GM23248 (cell line): ENCODE measurements around the gene CDS2. TPM values are rescaled to one million over a fixed set of nuclear protein-coding genes. Genes with fewer than 3 reads are reported as not detected.
A peak's percentile ranks its signal among the peaks of the same experiment; 100 is the strongest.

Experiments
- DNase-seq: peaks from one replicate; pipeline ENCODE4 v3.0.0-alpha.2; 2015
- H2AFZ ChIP-seq: fragments of 200-600 bp; sonication (generic); 2 replicates; pipeline ENCODE4 v1.6.1; 2016; ENCODE audit warnings: antibody characterized with exemption
- H3F3A ChIP-seq: fragments of 200-600 bp; sonication (generic); 2 replicates; pipeline ENCODE4 v1.6.1; 2016; ENCODE audit warnings: mild to moderate bottlenecking, antibody characterized with exemption, mixed run types; ENCODE audit not compliant: insufficient read depth
- H3K27ac ChIP-seq: fragments of 200-600 bp; sonication (generic); 2 replicates; pipeline ENCODE4 v1.5.1; 2016; ENCODE audit warnings: mild to moderate bottlenecking
- H3K27me3 ChIP-seq: fragments of 200-600 bp; sonication (generic); replicated peaks from 2 replicates; pipeline ENCODE4 v1.6.1; 2016; ENCODE audit warnings: mild to moderate bottlenecking; ENCODE audit not compliant: insufficient read depth
- H3K36me3 ChIP-seq: fragments of 200-600 bp; sonication (generic); 2 replicates; pipeline ENCODE4 v1.6.1; 2016; ENCODE audit warnings: low read depth, mild to moderate bottlenecking
- H3K4me1 ChIP-seq: fragments of 200-600 bp; sonication (generic); 2 replicates; pipeline ENCODE4 v1.6.1; 2016; ENCODE audit warnings: mild to moderate bottlenecking; ENCODE audit not compliant: insufficient read depth
- H3K4me2 ChIP-seq: fragments of 200-600 bp; sonication (generic); one replicate; pipeline ENCODE4 v1.6.1; 2016; ENCODE audit warnings: mild to moderate bottlenecking; ENCODE audit not compliant: unreplicated experiment
- H3K4me3 ChIP-seq: fragments of 200-600 bp; sonication (generic); 2 replicates; pipeline ENCODE4 v1.5.1; 2016; ENCODE audit warnings: mild to moderate bottlenecking
- H3K79me2 ChIP-seq: fragments of 200-600 bp; sonication (generic); 2 replicates; pipeline ENCODE4 v1.6.1; 2016; ENCODE audit warnings: mild to moderate bottlenecking; ENCODE audit not compliant: insufficient read depth
- H3K9ac ChIP-seq: fragments of 200-600 bp; sonication (generic); 2 replicates; pipeline ENCODE4 v1.6.1; 2016; ENCODE audit warnings: mild to moderate bottlenecking
- H3K9me2 ChIP-seq: fragments of 200-600 bp; sonication (generic); 2 replicates; pipeline ENCODE4 v1.6.1; 2016; ENCODE audit warnings: mixed run types, mild to moderate bottlenecking, moderate library complexity; ENCODE audit not compliant: insufficient read depth
- H3K9me3 ChIP-seq: fragments of 200-600 bp; sonication (generic); one replicate; pipeline ENCODE4 v1.6.1; 2017; ENCODE audit warnings: low read depth
- H4K20me1 ChIP-seq: fragments of 200-600 bp; sonication (generic); 2 replicates; pipeline ENCODE4 v1.6.0; 2016; ENCODE audit not compliant: insufficient read depth
- EZH2 ChIP-seq: fragments of 200-600 bp; sonication (generic); IDR thresholded peaks from 2 replicates; pipeline ENCODE4 v1.6.1; 2018; ENCODE audit warnings: antibody characterized with exemption, mild to moderate bottlenecking; ENCODE audit not compliant: insufficient read depth, poor library complexity, severe bottlenecking
- EZH2phosphoT487 ChIP-seq: fragments of 200-600 bp; sonication (generic); IDR thresholded peaks from 2 replicates; pipeline ENCODE4 v1.6.1; 2018; ENCODE audit warnings: antibody characterized with exemption, moderate library complexity, mild to moderate bottlenecking, low read depth; ENCODE audit not compliant: insufficient read depth
- WGBS, 2 experiments: methylation state at CpG; one replicate each; pipeline ENCODE4 v1.1.6; 2015 to 2017; ENCODE audit warnings: low lambda C conversion rate in 2 of 2, low coverage in 1 of 2; ENCODE audit errors: missing lambda C conversion rate in 2 of 2; 5-methylcytosine and 5-hydroxymethylcytosine counted together
- in situ Hi-C: fragments of 300-500 bp; cut with MboI; formaldehyde crosslinking; loops from 2 replicates; pipeline ENCODE4 v1.15.0; 2020
- polyA plus RNA-seq: library from polyadenylated mRNA; unstranded; fragments of >200 nt; fragmentation: Nextera tagmentation; extraction: Ambion mirVana; gene quantifications from 2 replicates; pipeline ENCODE4 v1.2.1, GENCODE V29; 2016
- total RNA-seq: library from RNA; depleted of rRNA; stranded (reverse); fragments of >200 nt; shearing (Covaris generic); gene quantifications from 2 replicates; pipeline ENCODE4 v1.2.3, GENCODE V29; 2014

CDS2 gene
- total and polyA plus RNA-seq, 2 experiments from 2014 or later = 29.4 to 31.6 TPM

GRCh38 chr20:5215672-5216304 lies 89.0 kb downstream of the CDS2 start:
- Histone ChIP-seq H3K9ac (no peak overlapping the region), H3K9me3 (no peaks in the 10 kb centered on the region), H2AFZ (no peak overlapping the region), H3K4me2 (no peak overlapping the region), H4K20me1 (no peaks in the 10 kb centered on the region), H3K79me2 (no peaks in the 10 kb centered on the region), H3K9me2 (no peaks in the 10 kb centered on the region), H3K36me3 (no peaks in the 10 kb centered on the region), H3K27me3 (no peaks in the 10 kb centered on the region), H3F3A (peaks cover 7% of the 10 kb centered on the region; the same call in 1 of the 2 replicates), H3K27ac (no peak overlapping the region), H3K4me1 (peaks cover 13% of the 10 kb centered on the region), H3K4me3 (no peak overlapping the region)
- no peak for TF ChIP-seq EZH2phosphoT487
- no peak for TF ChIP-seq EZH2
- WGBS, 2 experiments = 45 to 47% methylated on average over 4 of the region's 4 CpGs
- DNase-seq = peak; percentile 15
- in situ Hi-C loops = no loop called here

- Histone ChIP-seq H3K27ac (no peak overlapping the region), H4K20me1 (no peaks in the 10 kb centered on the region), H3K9ac (no peak overlapping the region), H3K79me2 (no peaks in the 10 kb centered on the region), H2AFZ (no peak overlapping the region), H3K27me3 (no peaks in the 10 kb centered on the region), H3K4me1 (peaks cover 13% of the 10 kb centered on the region), H3K9me2 (no peaks in the 10 kb centered on the region), H3K4me3 (no peak overlapping the region), H3K36me3 (no peaks in the 10 kb centered on the region), H3F3A (peaks cover 7% of the 10 kb centered on the region; the same call in 1 of the 2 replicates), H3K4me2 (no peak overlapping the region), H3K9me3 (no peaks in the 10 kb centered on the region)
- no peak for DNase-seq
- in situ Hi-C loops = no loop called here
- WGBS, 2 experiments = 88 to 91% methylated on average over 3 of the region's 3 CpGs
- TF ChIP-seq EZH2 = no peak
- TF ChIP-seq EZH2phosphoT487 = no peak
Observed at GRCh38 chr20:5216663-5217062, 89.9 kb downstream of the CDS2 start.

GRCh38 chr20:5217616-5218015 lies 90.8 kb downstream of the CDS2 start:
- Histone ChIP-seq H3K36me3 (no peaks in the 10 kb centered on the region), H3K27ac (no peak overlapping the region), H3K9ac (no peak overlapping the region), H3K4me3 (no peak overlapping the region), H3K4me1 (peaks cover 13% of the 10 kb centered on the region), H3K79me2 (no peaks in the 10 kb centered on the region), H3F3A (peaks cover 7% of the 10 kb centered on the region; the same call in 1 of the 2 replicates), H3K9me2 (no peaks in the 10 kb centered on the region), H3K9me3 (no peaks in the 10 kb centered on the region), H3K27me3 (no peaks in the 10 kb centered on the region), H3K4me2 (no peak overlapping the region), H2AFZ (no peak overlapping the region), H4K20me1 (no peaks in the 10 kb centered on the region)
- in situ Hi-C loops = no loop called here
- whole genome bisulfite sequencing, 2 experiments = 99% methylated on average over 4 of the region's 4 CpGs
- TF ChIP-seq EZH2phosphoT487 = no peak
- no peak for TF ChIP-seq EZH2
- no peak for DNase-seq

- Histone ChIP-seq H4K20me1 (no peaks in the 10 kb centered on the region), H3K4me3 (no peak overlapping the region), H3K9ac (no peak overlapping the region), H3K4me2 (no peak overlapping the region), H3F3A (peaks cover 7% of the 10 kb centered on the region; the same call in 1 of the 2 replicates), H3K9me3 (no peaks in the 10 kb centered on the region), H3K36me3 (no peaks in the 10 kb centered on the region), H3K9me2 (no peaks in the 10 kb centered on the region), H2AFZ (no peak overlapping the region), H3K27ac (no peak overlapping the region), H3K27me3 (no peaks in the 10 kb centered on the region), H3K79me2 (no peaks in the 10 kb centered on the region), H3K4me1 (peaks cover 8% of the 10 kb centered on the region)
- DNase-seq = no peak
- TF ChIP-seq EZH2 (no peak), EZH2phosphoT487 (no peak)
- in situ Hi-C loops = no loop called here
- 60 to 63% methylated on average over 7 of the region's 7 CpGs for WGBS, 2 experiments
Observed at GRCh38 chr20:5220321-5221060, 93.7 kb downstream of the CDS2 start.
